Measurements from ENCODE around the gene SNPH.

Gene SNPH

DNA sequence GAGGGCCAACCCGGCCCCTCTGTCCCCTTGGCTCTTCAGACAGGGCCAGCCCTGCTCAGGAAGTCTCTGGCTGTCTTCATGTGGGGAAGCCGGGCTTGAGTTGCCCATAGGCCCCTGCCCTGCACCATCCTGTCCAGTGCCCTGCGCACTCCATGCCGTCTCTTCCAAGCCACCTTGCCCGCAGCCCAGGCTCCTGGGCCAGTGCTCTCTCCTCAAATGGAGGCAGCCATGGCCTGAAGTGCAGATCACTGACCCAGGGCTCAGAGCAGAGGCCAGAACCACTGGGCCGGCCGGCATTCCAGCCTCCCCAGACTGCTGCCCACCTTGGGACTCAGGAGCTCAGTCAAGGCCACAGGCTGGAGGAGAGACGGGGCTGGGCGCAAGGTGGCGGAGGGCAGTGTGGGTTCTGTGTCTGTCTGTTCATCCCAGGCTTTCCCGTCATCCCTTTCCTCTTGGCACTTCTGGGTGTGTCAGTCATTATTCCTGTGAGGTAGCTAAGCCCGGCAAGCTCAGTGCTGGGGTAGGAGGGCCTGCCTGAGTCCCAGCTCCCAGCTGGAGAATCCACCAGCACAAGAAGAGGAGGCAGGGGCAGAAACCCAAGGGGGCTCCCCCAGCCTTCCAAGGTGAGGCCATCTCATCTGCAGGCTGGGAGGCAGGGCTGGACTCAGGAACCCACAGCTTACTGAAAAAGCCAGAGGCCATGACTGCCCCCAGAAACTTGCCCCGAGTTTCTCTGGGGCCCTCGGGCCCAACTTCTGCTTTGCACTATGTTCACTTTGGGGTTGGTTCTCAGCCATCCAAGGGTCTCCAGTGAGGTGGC is 40.4 kb downstream of the SNPH start:
- Histone ChIP-seq H3K4me2 (ENCODE audit: low read depth, low read length) (no peak overlapping the region), H3K4me1 (ENCODE audit: low read length) (peaks cover 14% of the 10 kb centered on the region), H3K9me2 (replicated peaks; ENCODE audit: insufficient read depth, low read length) (no peaks in the 10 kb centered on the region), H3K9me3 (replicated peaks; ENCODE audit: insufficient read depth, low read length) (no peaks in the 10 kb centered on the region), H3K79me2 (ENCODE audit: low read length) (no peaks in the 10 kb centered on the region), H3K27ac (ENCODE audit: low read length) (no peak overlapping the region), H3F3A (ENCODE audit: insufficient read depth, low read length) (no peaks in the 10 kb centered on the region), H4K20me1 (ENCODE audit: insufficient read depth, low read length) (no peaks in the 10 kb centered on the region), H3K27me3 (replicated peaks; ENCODE audit: insufficient read depth, low read length) (no peaks in the 10 kb centered on the region), H3K9ac (ENCODE audit: low read length) (no peak overlapping the region), H3K36me3 (replicated peaks; ENCODE audit: insufficient read depth, low read length) (no peaks in the 10 kb centered on the region), H2AFZ (ENCODE audit: low read length) (no peak overlapping the region), H3K4me3 (ENCODE audit: low read length) (no peak overlapping the region)
- DNase-seq = no peak
- TF ChIP-seq, protein P1, sequence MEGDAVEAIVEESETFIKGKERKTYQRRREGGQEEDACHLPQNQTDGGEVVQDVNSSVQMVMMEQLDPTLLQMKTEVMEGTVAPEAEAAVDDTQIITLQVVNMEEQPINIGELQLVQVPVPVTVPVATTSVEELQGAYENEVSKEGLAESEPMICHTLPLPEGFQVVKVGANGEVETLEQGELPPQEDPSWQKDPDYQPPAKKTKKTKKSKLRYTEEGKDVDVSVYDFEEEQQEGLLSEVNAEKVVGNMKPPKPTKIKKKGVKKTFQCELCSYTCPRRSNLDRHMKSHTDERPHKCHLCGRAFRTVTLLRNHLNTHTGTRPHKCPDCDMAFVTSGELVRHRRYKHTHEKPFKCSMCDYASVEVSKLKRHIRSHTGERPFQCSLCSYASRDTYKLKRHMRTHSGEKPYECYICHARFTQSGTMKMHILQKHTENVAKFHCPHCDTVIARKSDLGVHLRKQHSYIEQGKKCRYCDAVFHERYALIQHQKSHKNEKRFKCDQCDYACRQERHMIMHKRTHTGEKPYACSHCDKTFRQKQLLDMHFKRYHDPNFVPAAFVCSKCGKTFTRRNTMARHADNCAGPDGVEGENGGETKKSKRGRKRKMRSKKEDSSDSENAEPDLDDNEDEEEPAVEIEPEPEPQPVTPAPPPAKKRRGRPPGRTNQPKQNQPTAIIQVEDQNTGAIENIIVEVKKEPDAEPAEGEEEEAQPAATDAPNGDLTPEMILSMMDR (IDR thresholded peaks at IDR 0.05; ENCODE audit: low read length) = no peak
- no peak for TF ChIP-seq EZH2phosphoT487 (IDR thresholded peaks at IDR 0.05; ENCODE audit: low read length)
- no peak for TF ChIP-seq EZH2 (optimal IDR thresholded peaks at IDR 0.05; ENCODE audit: low read depth, low read length)

DNA sequence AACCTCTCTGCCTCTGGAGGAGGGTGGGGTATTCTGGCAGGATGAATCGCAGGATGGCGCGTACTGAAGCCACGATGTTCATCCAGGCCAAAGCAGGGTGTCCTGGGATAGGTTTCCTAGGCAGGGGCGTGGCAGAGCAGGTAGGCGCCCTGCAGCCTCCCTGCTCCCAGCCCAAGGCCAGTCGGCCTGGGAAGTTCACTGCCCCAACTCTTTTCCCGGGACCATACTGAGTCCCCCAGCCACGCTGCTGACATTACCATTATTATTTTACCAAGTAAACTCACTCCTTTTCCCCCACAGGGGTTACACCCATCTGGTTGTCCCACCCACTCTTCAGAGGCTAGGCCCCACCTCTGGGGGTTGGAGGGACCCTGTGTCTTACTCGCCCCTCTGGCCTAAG is 41.1 kb downstream of the SNPH start:
- Histone ChIP-seq H3K27me3 (replicated peaks; ENCODE audit: insufficient read depth, low read length) (no peaks in the 10 kb centered on the region), H3K9me2 (replicated peaks; ENCODE audit: insufficient read depth, low read length) (no peaks in the 10 kb centered on the region), H3K4me2 (ENCODE audit: low read depth, low read length) (no peak overlapping the region), H4K20me1 (ENCODE audit: insufficient read depth, low read length) (no peaks in the 10 kb centered on the region), H3K36me3 (replicated peaks; ENCODE audit: insufficient read depth, low read length) (no peaks in the 10 kb centered on the region), H3K9me3 (replicated peaks; ENCODE audit: insufficient read depth, low read length) (no peaks in the 10 kb centered on the region), H3K27ac (ENCODE audit: low read length) (no peak overlapping the region), H3F3A (ENCODE audit: insufficient read depth, low read length) (no peaks in the 10 kb centered on the region), H3K4me1 (ENCODE audit: low read length) (peaks cover 14% of the 10 kb centered on the region), H2AFZ (ENCODE audit: low read length) (no peak overlapping the region), H3K9ac (ENCODE audit: low read length) (no peak overlapping the region), H3K79me2 (ENCODE audit: low read length) (no peaks in the 10 kb centered on the region), H3K4me3 (ENCODE audit: low read length) (no peak overlapping the region)
- no peak for TF ChIP-seq EZH2phosphoT487 (IDR thresholded peaks at IDR 0.05; ENCODE audit: low read length)
- no peak for DNase-seq

DNA sequence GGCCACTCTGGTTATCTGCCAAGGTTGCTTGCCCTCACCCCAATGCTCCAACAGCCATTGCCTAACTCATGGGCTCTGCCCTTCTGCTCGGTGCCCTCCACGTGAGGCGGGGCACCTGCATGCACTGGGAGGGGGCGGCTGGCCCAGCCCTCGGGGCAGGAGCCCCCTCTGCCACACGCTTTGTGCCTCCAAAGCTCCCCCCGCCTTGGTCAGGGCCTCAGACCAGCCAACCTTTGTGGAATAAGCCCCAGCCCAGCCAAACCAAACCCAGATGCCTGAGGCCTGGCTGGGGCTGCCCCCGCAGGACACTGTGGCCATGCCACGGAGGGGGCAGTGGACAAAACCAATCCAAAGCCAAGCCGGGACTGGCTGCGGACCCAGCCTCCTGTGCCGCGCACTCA is 41.5 kb downstream of the SNPH start:
- Histone ChIP-seq H3K4me2 (ENCODE audit: low read depth, low read length) (no peak overlapping the region), H3F3A (ENCODE audit: insufficient read depth, low read length) (no peaks in the 10 kb centered on the region), H3K9me2 (replicated peaks; ENCODE audit: insufficient read depth, low read length) (no peaks in the 10 kb centered on the region), H3K79me2 (ENCODE audit: low read length) (no peaks in the 10 kb centered on the region), H3K27me3 (replicated peaks; ENCODE audit: insufficient read depth, low read length) (no peaks in the 10 kb centered on the region), H3K36me3 (replicated peaks; ENCODE audit: insufficient read depth, low read length) (no peaks in the 10 kb centered on the region), H3K4me1 (ENCODE audit: low read length) (peaks cover 14% of the 10 kb centered on the region), H3K27ac (ENCODE audit: low read length) (no peak overlapping the region), H4K20me1 (ENCODE audit: insufficient read depth, low read length) (no peaks in the 10 kb centered on the region), H2AFZ (ENCODE audit: low read length) (no peak overlapping the region), H3K9me3 (replicated peaks; ENCODE audit: insufficient read depth, low read length) (no peaks in the 10 kb centered on the region), H3K9ac (ENCODE audit: low read length) (no peak overlapping the region), H3K4me3 (ENCODE audit: low read length) (no peak overlapping the region)
- no peak for DNase-seq
- TF ChIP-seq EZH2phosphoT487 (IDR thresholded peaks at IDR 0.05; ENCODE audit: low read length) (no peak), EZH2 (optimal IDR thresholded peaks at IDR 0.05; ENCODE audit: low read depth, low read length) (no peak)
- TF ChIP-seq, protein P1 (IDR thresholded peaks at IDR 0.05; ENCODE audit: low read length) = no peak

DNA sequence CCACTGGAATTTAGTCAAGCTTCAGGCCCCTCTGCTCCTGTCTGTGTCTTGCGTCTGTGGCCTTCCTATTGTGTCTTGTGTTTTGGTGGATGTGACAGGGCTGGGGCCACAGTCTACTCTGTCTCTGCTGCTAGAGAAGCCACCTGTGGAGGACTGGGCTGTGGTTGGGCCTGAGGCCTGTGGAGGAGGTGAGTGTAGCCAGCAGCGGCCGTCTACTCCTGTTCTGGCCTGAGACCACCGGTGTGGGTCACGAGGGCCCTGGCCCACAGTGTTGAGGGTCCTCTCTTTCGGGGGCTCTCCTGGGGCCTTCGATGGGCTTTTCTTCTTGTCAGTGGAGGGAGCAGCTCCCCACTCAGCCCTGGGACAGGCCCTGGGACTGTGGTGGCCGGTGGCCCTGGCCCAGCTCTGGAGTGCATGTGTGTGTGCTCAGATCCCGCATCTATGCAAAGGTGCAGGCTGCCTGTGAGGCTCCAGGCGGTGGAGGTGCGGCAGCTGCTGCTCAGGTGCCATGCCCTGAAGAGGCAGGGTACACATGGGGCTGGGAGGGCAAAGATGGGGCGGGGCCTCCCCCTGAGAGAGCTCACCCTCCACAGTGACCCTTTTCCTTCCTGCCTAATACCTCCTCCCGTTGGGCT is 42.1 kb downstream of the SNPH start:
- Histone ChIP-seq H3K9me2 (replicated peaks; ENCODE audit: insufficient read depth, low read length) (no peaks in the 10 kb centered on the region), H3K4me2 (ENCODE audit: low read depth, low read length) (no peak overlapping the region), H4K20me1 (ENCODE audit: insufficient read depth, low read length) (no peaks in the 10 kb centered on the region), H3K4me3 (ENCODE audit: low read length) (no peak overlapping the region), H3K36me3 (replicated peaks; ENCODE audit: insufficient read depth, low read length) (no peaks in the 10 kb centered on the region), H3K4me1 (ENCODE audit: low read length) (peaks cover 14% of the 10 kb centered on the region), H2AFZ (ENCODE audit: low read length) (no peak overlapping the region), H3K9ac (ENCODE audit: low read length) (no peak overlapping the region), H3K79me2 (ENCODE audit: low read length) (no peaks in the 10 kb centered on the region), H3K27ac (ENCODE audit: low read length) (no peak overlapping the region), H3K27me3 (replicated peaks; ENCODE audit: insufficient read depth, low read length) (no peaks in the 10 kb centered on the region), H3K9me3 (replicated peaks; ENCODE audit: insufficient read depth, low read length) (no peaks in the 10 kb centered on the region), H3F3A (ENCODE audit: insufficient read depth, low read length) (no peaks in the 10 kb centered on the region)
- no peak for DNase-seq
- TF ChIP-seq EZH2phosphoT487 (IDR thresholded peaks at IDR 0.05; ENCODE audit: low read length) (no peak), EZH2 (optimal IDR thresholded peaks at IDR 0.05; ENCODE audit: low read depth, low read length) (no peak)
- TF ChIP-seq, protein P1 (IDR thresholded peaks at IDR 0.05; ENCODE audit: low read length) = no peak
